IPS DF 4.7 (cell line): ENCODE measurements around the gene TEX101.
"Not testable (repeated sequence)": the region's sequence is repeated elsewhere in the genome, so short reads cannot be mapped to it uniquely, and the experiment has no call there.

Source experiments
- DNase-seq: peaks from one replicate; pipeline ENCODE4 v3.0.0-alpha.2; 2013; ENCODE audit warnings: low spot score; ENCODE audit errors: extremely low read depth

TEX101 gene

DNA sequence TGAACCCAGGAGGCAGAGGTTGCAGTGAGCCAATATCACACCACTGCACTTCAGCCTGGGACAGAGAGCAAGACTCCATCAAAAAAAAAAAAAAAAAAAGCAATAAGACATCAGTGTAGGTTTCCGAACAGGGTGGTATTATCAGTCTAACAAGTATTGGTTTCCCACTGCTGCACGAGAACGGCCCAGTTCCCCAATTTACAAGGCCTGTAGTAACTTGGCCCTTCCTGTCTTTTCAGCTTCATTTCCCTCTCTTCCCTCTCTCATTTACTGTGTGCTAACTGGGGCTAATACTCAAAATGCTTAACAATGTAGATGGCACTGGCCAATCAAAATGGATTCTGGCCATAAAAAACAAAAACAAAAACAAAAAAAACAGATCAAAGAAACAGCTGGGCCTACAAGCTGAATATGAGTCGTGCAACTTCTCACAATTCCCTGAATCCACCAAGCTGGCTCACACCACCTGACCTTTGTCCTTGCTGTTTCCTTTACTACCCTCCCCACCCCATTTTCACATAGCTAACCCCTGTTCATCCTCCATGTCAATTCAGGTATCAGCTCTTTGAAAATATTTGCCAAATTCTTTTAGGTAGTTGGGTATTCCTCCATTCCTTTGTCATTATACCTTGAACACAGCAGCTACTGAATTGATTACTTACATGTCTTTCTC, 2.4 kb downstream of the TEX101 start:
- DNase-seq: no peak

DNA sequence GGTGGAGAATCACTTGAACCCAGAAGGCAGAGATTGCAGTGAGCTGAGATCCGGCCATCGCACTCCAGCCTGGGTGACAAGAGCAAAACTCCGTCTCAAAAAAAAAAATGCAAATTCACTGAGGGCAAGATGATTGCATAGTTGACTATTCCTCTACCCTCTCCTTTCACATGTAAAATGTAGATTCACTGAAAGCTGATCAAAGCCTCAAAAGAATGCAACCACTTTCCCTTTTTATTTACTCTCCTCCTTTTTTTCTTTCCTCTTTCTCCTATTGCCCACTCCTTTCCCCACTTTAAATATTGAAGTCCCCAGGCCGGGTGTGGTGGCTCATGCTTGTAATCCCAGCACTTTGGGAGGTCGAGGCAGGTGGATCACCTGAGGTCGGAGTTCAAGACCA, 6.3 kb downstream of the TEX101 start:
- DNase-seq: no peak

DNA sequence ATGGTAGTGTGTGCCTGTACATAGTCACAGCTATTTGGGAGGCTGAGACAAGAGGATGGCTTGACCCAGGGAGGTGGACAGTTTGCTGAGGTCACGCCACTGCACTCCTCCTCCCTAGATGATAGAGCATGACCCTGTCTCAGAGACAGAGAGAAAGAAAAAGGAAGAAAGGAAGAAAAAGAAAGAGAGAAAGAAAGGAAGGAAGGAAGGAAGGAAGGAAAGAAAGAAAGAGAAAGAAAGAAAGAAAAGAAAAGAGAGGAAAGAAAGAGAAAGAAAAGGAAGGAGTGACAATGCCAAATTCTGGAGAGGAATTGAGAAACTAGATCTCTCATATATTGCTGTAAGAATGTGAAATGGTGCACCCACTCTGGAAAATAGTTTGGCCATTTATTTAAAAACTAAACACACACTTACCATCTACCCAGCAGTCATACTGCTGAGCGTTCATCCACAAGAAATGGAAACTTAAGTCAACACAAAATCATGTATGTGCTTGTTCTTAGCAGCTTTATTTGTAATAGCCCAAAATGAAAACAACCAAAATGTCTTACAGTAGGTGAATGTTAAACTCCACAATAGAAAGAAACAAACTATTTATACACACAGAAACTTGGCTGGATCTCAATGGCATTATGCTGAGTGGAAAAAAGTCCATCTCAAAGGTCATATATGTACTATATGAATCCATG, 7.5 kb downstream of the TEX101 start:
- DNase-seq: no peak

DNA sequence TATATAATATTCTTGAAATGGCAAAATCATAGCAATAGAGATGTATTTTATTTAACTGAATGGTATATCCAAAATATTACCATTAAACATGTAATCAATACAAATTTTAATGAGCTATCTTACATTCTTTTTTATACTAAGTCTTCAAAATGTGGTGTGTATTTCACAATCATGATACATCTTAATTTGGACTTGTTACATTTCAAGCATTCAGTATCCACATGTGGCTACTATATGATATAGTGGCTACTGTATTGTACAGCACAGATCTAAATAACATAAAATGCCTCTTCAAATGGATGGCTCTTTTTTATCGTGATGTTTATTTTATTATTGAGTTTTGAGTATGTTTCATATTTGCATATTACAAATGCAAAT, 8.0 kb downstream of the TEX101 start:
- DNase-seq: no peak

DNA sequence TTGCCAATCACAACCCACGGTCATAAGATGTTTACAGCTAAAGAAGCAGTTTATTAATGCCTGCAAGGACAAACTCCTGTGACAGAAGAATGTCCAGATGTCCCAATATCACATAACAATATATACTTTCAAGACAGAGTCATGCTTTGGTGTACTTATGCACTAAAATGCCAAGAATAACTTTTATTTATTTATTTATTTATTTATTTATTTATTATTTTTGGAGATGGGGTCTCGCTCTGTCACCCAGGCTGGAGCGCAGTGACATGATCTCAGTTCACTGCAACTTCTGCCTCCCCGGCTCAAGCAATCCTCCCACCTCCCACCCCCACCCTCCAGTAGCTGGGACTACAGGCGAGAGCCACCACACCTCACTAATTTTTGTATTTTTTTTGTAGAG, 9.1 kb downstream of the TEX101 start:
- DNase-seq: no peak

DNA sequence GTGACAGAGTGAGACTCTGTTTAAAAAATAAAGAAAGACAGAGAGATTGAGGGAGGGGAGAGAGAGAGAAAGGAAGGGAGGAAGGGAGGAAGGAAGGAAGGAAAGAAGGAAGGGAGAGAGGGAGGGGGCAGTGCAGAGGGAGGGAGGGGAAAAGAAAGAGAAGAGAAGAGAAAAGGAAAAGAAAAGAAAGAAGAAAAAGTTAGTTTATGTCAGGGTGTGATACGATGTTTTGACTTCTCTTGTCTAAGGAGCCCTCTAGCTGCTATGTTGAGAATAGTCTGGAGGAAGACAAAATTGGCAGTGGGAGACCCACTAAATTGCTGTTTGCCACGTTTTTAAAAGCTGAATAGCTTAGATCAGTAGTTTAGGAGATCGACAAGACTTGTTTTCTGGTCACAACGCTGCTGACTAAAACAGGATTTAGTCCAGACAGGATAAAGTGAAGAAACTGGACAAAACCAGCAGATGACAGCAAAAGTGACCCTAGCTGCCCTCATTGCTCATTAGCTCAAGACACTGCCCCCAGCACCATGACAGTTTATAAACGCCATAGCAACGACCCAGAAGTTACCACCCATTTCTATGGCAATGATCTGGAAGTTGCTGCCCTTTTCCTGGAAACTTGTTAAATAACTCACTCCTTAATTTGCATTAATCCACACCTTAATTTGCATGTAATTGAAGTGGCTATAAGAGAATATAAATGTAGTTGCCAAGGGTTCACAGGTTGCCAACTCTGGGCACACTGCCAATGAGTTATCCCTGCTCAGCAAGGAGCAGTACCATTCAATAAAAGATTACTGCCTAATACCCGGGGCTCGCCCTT, 11.1 kb downstream of the TEX101 start:
- DNase-seq: no peak

DNA sequence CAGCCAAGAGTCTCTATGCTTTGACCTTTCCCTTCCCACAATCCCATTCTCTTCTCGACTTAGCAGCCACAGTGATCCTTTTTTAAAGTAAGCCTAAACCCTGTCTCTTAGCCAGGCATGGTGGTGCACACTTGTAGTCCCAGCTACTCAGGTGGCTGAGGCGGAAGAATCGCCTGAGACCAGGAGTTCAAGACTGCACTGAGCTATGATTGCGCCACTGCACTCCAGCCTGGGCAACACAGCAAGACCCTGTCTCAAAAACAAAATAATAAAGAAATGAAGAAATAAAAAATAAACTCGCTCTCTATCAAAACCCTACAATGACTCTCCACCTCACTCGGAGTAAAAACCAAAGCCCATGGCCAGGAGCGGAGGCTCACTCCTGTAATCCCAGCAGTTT, 14.7 kb downstream of the TEX101 start:
- no peak for DNase-seq

DNA sequence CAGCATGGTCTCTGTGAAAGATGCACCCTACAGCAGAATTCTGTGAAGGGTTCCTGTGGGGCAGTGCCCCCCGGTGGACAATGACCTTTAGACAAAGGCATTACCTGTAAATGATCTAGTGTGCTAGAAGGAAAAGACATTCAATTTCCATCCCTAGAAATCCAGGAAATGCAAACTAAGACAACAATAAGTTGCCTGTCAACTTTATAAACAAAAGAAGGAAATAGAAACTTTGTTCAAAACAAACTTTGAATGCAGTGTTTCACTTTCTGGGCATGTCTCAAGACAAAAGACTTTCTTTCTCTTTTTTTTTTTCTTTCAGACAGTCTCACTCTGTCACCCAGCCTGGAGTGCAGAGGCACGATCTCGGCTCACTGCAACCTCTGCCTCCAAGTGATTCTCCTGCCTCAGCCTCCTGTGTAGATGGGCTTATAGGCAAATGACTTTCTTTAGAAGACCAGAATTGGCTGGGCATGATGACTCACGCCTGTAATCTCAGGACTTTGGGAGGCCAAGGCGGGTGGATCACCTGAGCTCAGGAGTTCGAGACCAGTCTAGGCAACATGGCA, 15.5 kb downstream of the TEX101 start:
- DNase-seq: no peak

DNA sequence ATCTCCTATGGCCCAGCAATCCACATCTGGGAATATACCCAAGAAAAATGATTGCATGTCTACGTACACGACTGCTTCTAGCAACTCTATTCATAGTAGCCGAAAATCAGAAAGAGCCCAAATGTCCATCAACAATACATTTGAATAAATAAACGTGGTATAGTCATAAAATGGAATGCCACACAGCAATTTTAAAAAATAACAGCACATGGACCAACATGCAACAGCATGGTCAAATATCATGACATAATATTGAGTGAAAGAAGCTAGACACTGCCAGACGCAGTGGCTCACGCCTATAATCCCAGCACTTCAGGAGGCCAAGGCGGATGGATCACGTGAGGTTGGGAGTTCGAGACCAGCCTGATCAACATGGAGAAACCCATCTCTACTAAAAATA, 16.3 kb downstream of the TEX101 start:
- no peak for DNase-seq

DNA sequence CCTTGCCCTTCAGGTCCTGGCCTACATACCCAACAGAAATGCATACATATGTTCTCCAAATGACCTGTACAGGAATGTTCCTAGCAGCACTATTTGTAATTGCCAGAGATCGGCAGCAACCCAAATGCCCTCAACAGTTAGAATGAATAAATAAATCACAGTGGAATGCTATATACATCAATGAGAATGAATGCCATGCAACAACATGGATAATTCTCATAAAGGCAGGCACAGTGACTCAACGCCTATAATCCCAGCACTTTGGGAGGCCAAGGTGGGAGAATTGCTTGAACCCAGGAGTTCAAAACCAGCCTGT, 18.6 kb downstream of the TEX101 start:
- DNase-seq: no peak

DNA sequence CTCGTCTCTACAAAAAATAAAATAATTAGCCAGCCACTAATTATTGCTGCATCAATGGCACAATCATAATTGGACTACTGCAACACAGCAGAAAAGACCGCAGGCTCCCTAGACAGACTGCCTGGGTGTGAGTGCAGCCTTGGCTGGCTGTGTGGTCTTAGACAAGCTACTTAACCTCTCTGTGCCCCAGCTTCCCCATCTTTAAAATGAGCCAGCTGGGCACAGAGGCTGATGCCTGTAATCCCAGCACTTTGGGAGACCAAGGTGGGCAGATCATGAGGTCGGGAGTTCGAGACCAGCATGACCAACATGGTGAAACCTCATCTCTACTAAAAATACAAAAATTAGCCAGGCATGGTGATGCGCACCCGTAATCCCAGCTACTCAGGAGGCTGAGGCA, 19.0 kb downstream of the TEX101 start:
- no peak for DNase-seq

DNA sequence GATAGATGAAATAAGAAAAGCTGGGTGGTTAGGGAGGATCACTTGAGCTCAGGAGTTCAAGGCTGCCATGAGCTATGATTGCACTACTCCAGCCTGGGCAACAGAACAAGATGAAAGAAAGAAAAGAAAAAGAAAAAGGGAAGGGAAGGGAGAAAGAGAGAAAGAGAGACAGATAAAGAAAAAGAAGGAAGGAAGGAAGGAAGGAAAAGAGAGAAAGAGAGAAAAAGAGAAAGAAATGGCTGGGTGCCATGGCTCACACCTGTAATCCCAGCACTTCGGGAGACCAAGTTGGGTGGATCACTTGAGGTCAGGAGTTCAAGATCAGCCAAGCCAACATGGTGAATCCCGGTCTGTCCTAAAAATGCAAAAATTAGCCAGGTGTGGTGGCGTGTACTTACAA, 21.1 kb downstream of the TEX101 start:
- no peak for DNase-seq

DNA sequence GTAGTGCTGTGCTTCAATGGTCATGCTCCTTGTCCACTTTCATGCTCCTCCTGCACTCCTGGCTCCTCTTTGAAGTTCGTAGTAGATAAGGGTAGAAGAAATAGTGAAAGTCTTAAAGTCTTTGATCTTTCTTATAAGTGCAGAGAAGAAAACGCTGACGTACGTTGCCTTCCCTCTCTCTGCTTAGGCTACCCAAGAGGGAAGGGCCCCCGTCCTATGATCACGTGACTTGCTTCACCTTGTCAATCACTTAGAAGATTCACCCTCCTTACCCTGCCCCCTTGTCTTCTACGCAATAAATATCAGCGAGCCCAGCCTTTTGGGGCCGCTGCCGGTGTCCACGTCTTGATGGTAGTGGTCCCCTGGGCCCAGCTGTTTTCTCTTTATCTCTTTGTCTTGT, 22.6 kb downstream of the TEX101 start:
- not testable (repeated sequence) for DNase-seq

DNA sequence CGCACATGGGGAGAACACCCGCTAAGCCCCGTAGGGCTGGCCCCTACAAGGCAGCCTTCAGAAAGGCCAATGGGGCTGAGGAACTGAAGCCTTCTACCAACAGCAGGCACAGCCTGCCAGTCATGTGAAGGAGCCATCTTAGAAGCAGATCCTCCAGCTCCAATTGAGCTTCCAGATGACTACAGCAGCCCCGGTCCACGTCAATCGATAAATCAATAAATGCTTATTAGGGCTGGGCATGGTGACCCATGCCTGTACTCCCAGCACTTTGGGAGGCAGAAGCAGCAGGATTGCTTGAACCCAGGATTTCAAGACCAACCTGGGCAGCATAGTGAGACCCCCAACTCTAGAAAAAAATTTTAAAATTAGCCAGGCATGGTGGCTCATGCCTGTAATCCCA, 23.0 kb downstream of the TEX101 start:
- DNase-seq: no peak

DNA sequence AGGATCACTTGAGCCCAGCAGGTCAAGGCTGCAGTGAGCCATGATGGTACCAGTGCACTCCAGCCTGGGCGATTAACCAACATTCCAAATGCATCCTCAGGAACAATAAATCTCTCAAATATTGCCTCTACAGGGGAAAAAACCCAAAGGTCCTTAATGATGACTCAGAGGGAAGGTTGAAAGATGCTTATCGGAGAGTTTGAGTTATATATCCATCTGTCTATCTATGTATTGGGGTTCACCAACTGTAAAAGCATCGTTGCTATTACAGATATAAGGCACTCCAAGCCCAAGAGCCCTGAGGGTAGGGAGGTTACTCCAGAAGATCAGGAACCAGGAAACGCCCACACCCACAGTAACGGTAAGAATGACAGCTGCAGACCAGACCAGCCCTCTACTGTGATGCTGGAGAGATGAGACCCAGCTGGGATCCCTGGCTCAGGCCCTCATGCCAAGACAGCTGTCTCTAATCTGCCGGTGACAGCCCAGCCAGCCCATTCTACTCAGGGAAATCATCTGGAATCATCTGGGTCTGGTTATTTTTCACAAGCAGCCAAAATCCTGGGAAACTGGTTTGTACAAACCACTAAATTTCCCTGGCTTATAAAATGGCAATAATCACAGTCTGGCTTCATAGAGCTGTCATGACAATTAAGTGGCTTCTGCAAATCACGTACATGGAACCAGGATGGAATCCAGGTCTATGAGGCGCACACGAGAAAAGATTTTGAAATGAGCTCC, 23.8 kb downstream of the TEX101 start:
- DNase-seq: no peak

DNA sequence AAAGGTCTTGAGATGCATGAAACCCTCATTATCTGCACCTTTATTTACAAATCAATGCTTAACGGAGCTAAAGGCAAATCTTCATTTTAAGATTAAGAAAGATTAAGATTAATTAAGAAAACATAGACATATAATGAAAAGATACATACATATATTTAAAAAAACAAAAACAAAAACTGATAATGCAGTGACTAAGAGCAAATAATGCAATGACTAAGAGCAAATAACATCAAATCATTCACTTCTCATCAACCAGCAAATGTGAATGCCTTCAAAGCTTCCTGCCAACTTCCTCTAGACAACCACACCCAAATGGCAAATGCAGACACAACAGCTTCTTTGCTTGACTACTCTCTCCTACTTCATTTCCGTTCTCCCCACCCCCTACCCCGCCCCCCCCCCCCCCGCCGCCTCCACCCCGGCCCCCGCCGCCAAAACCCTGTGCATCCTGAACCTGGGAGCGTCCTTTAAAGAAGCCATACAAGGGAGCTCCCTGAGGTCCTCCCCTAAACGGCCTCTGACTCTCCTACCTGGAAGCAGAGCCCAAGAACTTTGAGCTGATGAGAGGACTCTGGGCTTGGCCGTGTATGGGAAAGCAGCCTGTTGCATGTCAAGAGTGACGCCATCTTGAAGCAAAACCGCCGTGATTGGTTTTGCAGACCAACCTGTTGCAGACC, 24.5 kb downstream of the TEX101 start:
- DNase-seq: no peak

DNA sequence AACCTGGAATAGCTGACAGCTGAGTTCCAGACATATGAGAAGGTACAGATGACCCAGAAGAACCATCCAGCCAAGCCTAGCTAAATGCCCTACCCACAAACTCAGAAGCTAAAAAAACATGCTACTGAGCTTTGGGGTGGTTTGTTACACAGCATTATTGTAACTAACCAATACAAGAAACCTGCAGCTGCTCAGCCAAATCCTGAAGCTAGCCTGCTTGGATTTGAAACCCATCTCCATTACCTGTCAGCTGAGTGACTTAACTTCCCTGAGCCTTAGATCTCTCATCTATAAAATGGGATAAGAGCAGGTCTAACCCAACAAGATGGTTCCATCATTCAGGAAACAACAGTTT, 25.0 kb downstream of the TEX101 start:
- DNase-seq: no peak

DNA sequence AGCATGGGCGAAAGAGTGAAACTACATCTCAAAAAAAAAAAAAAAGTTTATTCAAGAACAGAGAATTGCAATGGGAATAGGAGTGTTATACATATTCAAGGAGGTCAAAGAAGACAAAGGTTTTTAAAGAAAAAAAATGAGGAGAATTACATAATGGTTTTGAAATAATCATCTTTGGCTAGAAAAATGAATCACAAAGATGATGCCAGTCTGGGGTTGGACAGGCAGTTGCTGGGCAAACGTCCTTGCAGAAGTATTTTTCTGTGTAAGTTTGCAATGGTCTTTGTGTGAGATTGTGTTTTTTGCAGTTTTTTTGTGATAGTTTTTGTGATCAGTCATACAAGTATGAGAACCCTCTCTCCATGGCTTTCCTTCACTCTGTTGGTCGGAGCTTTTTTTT, 27.0 kb downstream of the TEX101 start:
- DNase-seq: no peak

DNA sequence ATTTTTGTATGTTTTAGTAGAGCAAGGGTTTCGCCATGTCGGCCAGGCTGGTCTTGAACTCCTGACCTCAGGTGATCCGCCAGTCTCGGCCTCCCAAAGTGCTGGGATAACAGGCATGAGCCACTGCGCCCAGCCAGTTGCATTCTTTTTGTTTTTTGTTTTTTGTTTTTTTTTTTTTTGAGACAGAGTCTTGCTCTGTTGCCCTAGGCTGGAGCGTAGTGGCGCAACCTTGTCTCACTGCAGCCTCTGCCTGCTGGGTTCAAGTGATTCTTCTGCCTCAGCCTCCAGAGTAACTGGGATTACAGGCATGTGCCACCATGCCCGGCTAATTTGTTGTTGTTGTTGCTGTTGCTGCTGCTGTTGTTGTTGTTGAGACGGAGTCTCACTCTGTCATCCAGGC, 29.4 kb downstream of the TEX101 start:
- not testable (repeated sequence) for DNase-seq

DNA sequence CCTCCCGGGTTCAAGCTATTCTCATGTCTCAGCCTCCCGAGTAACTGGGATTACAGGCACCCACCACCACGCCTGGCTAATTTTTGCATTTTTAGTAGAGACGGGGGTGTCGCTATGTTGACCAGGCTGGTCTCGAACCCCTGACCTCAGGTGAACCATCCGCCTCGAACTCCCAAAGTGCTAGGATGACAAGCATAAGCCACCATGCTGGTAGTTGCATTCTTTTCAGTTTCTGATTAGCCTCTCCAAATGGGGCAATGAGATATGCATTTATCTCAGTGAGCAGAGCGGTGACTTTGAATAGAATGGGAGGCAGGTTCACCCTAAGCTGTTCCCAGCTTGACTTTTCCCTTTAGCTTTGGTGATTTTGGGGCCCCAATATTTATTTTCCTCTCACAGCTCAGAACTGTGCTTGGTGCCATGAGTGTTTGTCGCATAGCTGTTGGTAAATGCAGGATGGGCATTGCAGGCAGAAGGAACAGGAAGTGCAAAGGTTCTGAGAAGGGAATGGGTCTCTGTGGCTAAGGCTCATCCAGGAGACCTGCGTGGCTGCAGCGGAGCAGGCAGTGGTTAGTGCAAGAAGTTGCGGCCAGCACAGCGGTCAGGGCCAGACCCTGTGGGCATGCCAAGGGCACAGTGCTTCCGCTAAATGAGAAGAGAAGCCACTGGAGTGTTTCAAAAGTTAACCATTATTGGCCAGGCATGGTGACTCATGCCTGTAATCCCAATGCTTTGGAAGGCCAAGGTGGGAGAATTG, 30.0 kb downstream of the TEX101 start:
- DNase-seq: no peak

DNA sequence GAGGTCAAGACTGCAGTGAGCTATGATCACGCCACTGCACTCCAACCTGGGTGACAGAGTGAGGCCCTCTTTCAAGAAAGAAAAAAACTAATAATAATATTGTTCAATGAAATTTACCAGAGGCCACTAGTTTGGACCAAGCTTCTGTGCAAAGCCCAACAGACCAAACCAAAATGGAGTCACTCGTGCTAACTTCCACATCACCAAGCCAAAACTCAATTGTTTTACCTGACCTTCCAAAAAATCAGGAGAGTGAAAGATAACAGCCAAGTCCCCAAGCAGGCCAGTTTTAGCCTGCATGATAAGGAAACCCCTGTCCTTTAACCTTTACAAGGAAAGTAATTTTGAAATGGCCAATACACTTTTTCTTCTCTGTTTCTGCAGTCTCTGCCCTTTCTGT, 30.7 kb downstream of the TEX101 start:
- DNase-seq: no peak
